Caco-2 (cell line): ENCODE data around the gene SYT1. TPM values are rescaled to one million over a fixed set of nuclear protein-coding genes. Genes with fewer than 3 reads are reported as not detected.

ENCODE experiments used
- BruUV-seq: library from RNA; stranded (reverse); fragments of 400-500 nt; replicated peaks from 2 replicates; lab custom pipeline; 2021; lab: Mats Ljungman, UMichigan
- CTCF ChIA-PET: fragments of 300-600 bp; sonication (Branson Sonifier 250); formaldehyde crosslinking; loops from one replicate; lab custom pipeline; 2022; ENCODE audit warnings: antibody characterized with exemption; lab: Charles Lee
- POLR2A ChIA-PET: fragments of 300-600 bp; sonication (Branson Sonifier 250); formaldehyde crosslinking; loops from one replicate; lab custom pipeline; 2022; ENCODE audit warnings: antibody characterized with exemption; lab: Charles Lee
- DNase-seq, 2 experiments: peaks; one replicate each; pipeline versions ENCODE4 v3.0.0 to v3.0.0-alpha.2; 2020 to 2022
- H3K27me3 ChIP-seq: replicated peaks from 2 replicates; pipeline ENCODE4 v1.6.0; 2011; ENCODE audit warnings: low read length; ENCODE audit not compliant: control insufficient read depth, insufficient read depth
- H3K36me3 ChIP-seq: 2 replicates; pipeline ENCODE4 v1.5.1; 2011; ENCODE audit warnings: low read length; ENCODE audit not compliant: control insufficient read depth, insufficient read depth
- H3K4me1 ChIP-seq: fragments of 250-450 bp; sonication (Bioruptor Pico); 2 replicates; pipeline ENCODE4 v1.5.1; 2020; ENCODE audit warnings: mild to moderate bottlenecking
- H3K4me3 ChIP-seq: 2 replicates; pipeline ENCODE4 v1.5.1; 2011; ENCODE audit warnings: low read depth, mild to moderate bottlenecking, control low read depth, low read length
- H3K9me3 ChIP-seq: fragments of 250-450 bp; sonication (Bioruptor Pico); 2 replicates; pipeline ENCODE4 v1.5.1; 2020; ENCODE audit warnings: mild to moderate bottlenecking, moderate library complexity
- H3K27ac Mint-ChIP-seq: one replicate; pipeline ENCODE4 v1.8.0; 2022; ENCODE audit warnings: mixed read lengths; ENCODE audit not compliant: unreplicated experiment
- H3K27me3 Mint-ChIP-seq: one replicate; pipeline ENCODE4 v1.8.0; 2022; ENCODE audit warnings: mixed read lengths; ENCODE audit not compliant: insufficient read depth, unreplicated experiment
- H3K36me3 Mint-ChIP-seq: one replicate; pipeline ENCODE4 v1.8.0; 2022; ENCODE audit warnings: mild to moderate bottlenecking, mixed read lengths; ENCODE audit not compliant: insufficient read depth, unreplicated experiment
- H3K4me1 Mint-ChIP-seq: one replicate; pipeline ENCODE4 v1.8.0; 2022; ENCODE audit warnings: low read depth, mixed read lengths; ENCODE audit not compliant: unreplicated experiment
- H3K4me3 Mint-ChIP-seq: one replicate; pipeline ENCODE4 v1.8.0; 2022; ENCODE audit warnings: mild to moderate bottlenecking, moderate library complexity, mixed read lengths; ENCODE audit not compliant: unreplicated experiment
- H3K9me3 Mint-ChIP-seq: one replicate; pipeline ENCODE4 v1.8.0; 2022; ENCODE audit warnings: mixed read lengths; ENCODE audit not compliant: unreplicated experiment
- CTCF ChIP-seq, 2 experiments: fragments of 200-600 bp in 1 of 2; IDR thresholded peaks; 1 replicate in 1 of 2; 2 replicates in 1 of 2; pipeline versions ENCODE4 v1.5.1 to v1.8.0; 2011 to 2022; ENCODE audit warnings: antibody characterized with exemption in 1 of 2, control low read depth in 1 of 2, inconsistent platforms in 1 of 2, low read depth in 1 of 2, low read length in 1 of 2, mild to moderate bottlenecking in 1 of 2, moderate library complexity in 1 of 2; ENCODE audit not compliant: insufficient read depth in 1 of 2, severe bottlenecking in 1 of 2, unreplicated experiment in 1 of 2
- intact Hi-C: fragments of 100-400 bp; cut with micrococcal nuclease; formaldehyde crosslinking; loops from one replicate; pipeline ENCODE4 v1.10.0; 2022; ENCODE audit not compliant: unreplicated experiment
- total RNA-seq: library from RNA; stranded (reverse); gene quantifications from 2 replicates; pipeline ENCODE4 v1.2.3, GENCODE V29; 2022

Gene SYT1
- total RNA-seq, 1 experiment from 2014 or later = 0.39 TPM

- no TSS peak for BruUV-seq
- no peaks in the 10 kb centered on the region for H3K27me3 ChIP-seq
- Mint-ChIP-seq H3K27me3 (peaks cover 2% of the 10 kb centered on the region), H3K4me3 (no peak overlapping the region), H3K4me1 (no peaks in the 10 kb centered on the region), H3K9me3 (peaks cover 9% of the 10 kb centered on the region), H3K27ac (no peak overlapping the region), H3K36me3 (no peaks in the 10 kb centered on the region)
- no peak overlapping the region for H3K4me3 ChIP-seq
- no peak for TF ChIP-seq CTCF (IDR thresholded peaks at IDR 0.05; ENCODE audit: insufficient read depth in 1 of 2, low read depth in 1 of 2, low read length in 1 of 2, severe bottlenecking in 1 of 2, unreplicated experiment in 1 of 2)
- intact Hi-C loops = no loop called here
- ChIA-PET POLR2A (no interaction called here), CTCF (no interaction called here)
- H3K9me3 ChIP-seq = peaks cover 3% of the 10 kb centered on the region; the same call in 1 of the 2 replicates
- no peaks in the 10 kb centered on the region for H3K36me3 ChIP-seq
- H3K4me1 ChIP-seq = no peaks in the 10 kb centered on the region
- DNase-seq = no peak
Observed at GRCh38 chr12:79397609-79398008, 533.0 kb downstream of the SYT1 start.

- no peak for DNase-seq
- intact Hi-C loops = loop anchor here (10.0 kb wide), 2 partner anchors 484 to 594 kb away; no protein-coding TSS in a partner anchor
- no peaks in the 10 kb centered on the region for H3K9me3 Mint-ChIP-seq
- ChIA-PET POLR2A (no interaction called here), CTCF (no interaction called here)
- H3K27ac Mint-ChIP-seq = no peak overlapping the region
- no peaks in the 10 kb centered on the region for H3K36me3 ChIP-seq
- no peaks in the 10 kb centered on the region for H3K27me3 Mint-ChIP-seq
- no peaks in the 10 kb centered on the region for H3K36me3 Mint-ChIP-seq
- no peak overlapping the region for H3K4me3 Mint-ChIP-seq
- no peaks in the 10 kb centered on the region; the same call in 1 of the 2 replicates for H3K9me3 ChIP-seq
- H3K4me1 ChIP-seq = peaks cover 2% of the 10 kb centered on the region
- no TSS peak for BruUV-seq
- H3K4me1 Mint-ChIP-seq = peaks cover under 1% of the 10 kb centered on the region
- H3K4me3 ChIP-seq = no peak overlapping the region
- no peak for TF ChIP-seq CTCF (IDR thresholded peaks at IDR 0.05; ENCODE audit: insufficient read depth in 1 of 2, low read depth in 1 of 2, low read length in 1 of 2, severe bottlenecking in 1 of 2, unreplicated experiment in 1 of 2)
- H3K27me3 ChIP-seq = no peaks in the 10 kb centered on the region
Observed at GRCh38 chr12:79400481-79400880, 535.9 kb downstream of the SYT1 start.

GRCh38 chr12:79402606-79403005, 538.0 kb downstream of the SYT1 start:
- Histone ChIP-seq H3K4me1 (peaks cover 22% of the 10 kb centered on the region), H3K4me3 (no peak overlapping the region), H3K9me3 (no peaks in the 10 kb centered on the region), H3K36me3 (no peaks in the 10 kb centered on the region), H3K27me3 (no peaks in the 10 kb centered on the region)
- Mint-ChIP-seq H3K4me1 (peaks cover 12% of the 10 kb centered on the region), H3K27ac (no peak overlapping the region), H3K27me3 (no peaks in the 10 kb centered on the region), H3K36me3 (no peaks in the 10 kb centered on the region), H3K9me3 (no peaks in the 10 kb centered on the region), H3K4me3 (no peak overlapping the region)
- TF ChIP-seq CTCF (IDR thresholded peaks at IDR 0.05; ENCODE audit: insufficient read depth in 1 of 2, low read depth in 1 of 2, low read length in 1 of 2, severe bottlenecking in 1 of 2, unreplicated experiment in 1 of 2) = no peak
- ChIA-PET POLR2A (no interaction called here), CTCF (no interaction called here)
- DNase-seq = no peak
- intact Hi-C loops = loop anchor here (10.0 kb wide), 2 partner anchors 482 to 592 kb away; no protein-coding TSS in a partner anchor
- no TSS peak for BruUV-seq
